ENCODE data around the gene GABRB3. TPM values are rescaled to one million over a fixed set of nuclear protein-coding genes. Genes with fewer than 3 reads are reported as not detected.

Gene GABRB3
- total and polyA plus RNA-seq, 2 of the 8 experiments (the other 6 are each of a cell fraction or from before 2014, with no cell fraction given): 98.8 to 163 TPM

GRCh38 chr15:26571346-26571745, 201.5 kb downstream of the GABRB3 start:
- Histone ChIP-seq H3K23ac (ENCODE audit: insufficient read length) (no peak overlapping the region), H4K5ac (ENCODE audit: insufficient read length, low read depth, low read length) (no peak overlapping the region), H3K4ac (replicated peaks; ENCODE audit: insufficient read length, low read depth, low read length) (no peak overlapping the region), H3K27ac (ENCODE audit: low read depth, low read length) (no peak overlapping the region), H3K23me2 (ENCODE audit: low read depth, low read length) (no peaks in the 10 kb centered on the region), H2BK120ac (replicated peaks; ENCODE audit: low read depth, low read length) (no peak overlapping the region), H3K4me3 (ENCODE audit: extremely low read depth in 1 of 4, insufficient read depth in 2 of 4, low read depth in 3 of 4, low read length in 4 of 4) (no peak overlapping the region), H2BK15ac (ENCODE audit: low read length) (no peak overlapping the region), H3K79me1 (ENCODE audit: low read depth, low read length) (0 out of 2 replicates have a peak, but pooled peaks cover 2% of the 10 kb centered on the region), H4K91ac (replicated peaks; ENCODE audit: insufficient read length, low read length) (no peak overlapping the region), H3K4me2 (ENCODE audit: insufficient read depth in 1 of 2, low read depth in 2 of 2, low read length in 2 of 2) (no peak overlapping the region), H2AFZ (ENCODE audit: low read length) (no peak overlapping the region), H2AK5ac (ENCODE audit: low read depth, low read length) (no peak overlapping the region), H3K27me3 (replicated peaks in 1 of 4; ENCODE audit: control insufficient read depth in 3 of 4, extremely low read depth in 1 of 4, insufficient read depth in 3 of 4, low read length in 3 of 4) (no peaks in the 10 kb centered on the region), H3K4me1 (replicated peaks in 1 of 4; ENCODE audit: control insufficient read depth in 3 of 4, insufficient read depth in 4 of 4, low read length in 3 of 4) (no peaks in the 10 kb centered on the region), H2BK12ac (ENCODE audit: low read depth, low read length) (no peak overlapping the region), H3K9me3 (ENCODE audit: insufficient read depth in 2 of 2, low read depth in 1 of 2, low read length in 1 of 2) (no peaks in the 10 kb centered on the region), H4K20me1 (replicated peaks in 1 of 2; ENCODE audit: control insufficient read depth in 1 of 2, insufficient read depth in 2 of 2, low read length in 2 of 2) (no peaks in the 10 kb centered on the region), H4K8ac (ENCODE audit: extremely low read depth, insufficient read depth, low read length) (no peak overlapping the region), H3K9ac (replicated peaks in 1 of 4; ENCODE audit: extremely low read depth in 1 of 4, low read depth in 3 of 4, low read length in 3 of 4) (no peak overlapping the region), H3K18ac (ENCODE audit: extremely low read depth, low read length) (no peak overlapping the region), H3K14ac (ENCODE audit: insufficient read length) (no peak overlapping the region), H2BK5ac (ENCODE audit: low read depth, low read length) (no peak overlapping the region), H3K36me3 (ENCODE audit: control insufficient read depth in 2 of 4, insufficient read depth in 4 of 4, low read length in 3 of 4) (peaks cover 3 to 37% (median 13%) of the 10 kb centered on the region in 4 experiments; a peak in 6 of 8 replicates), H3K56ac (replicated peaks; ENCODE audit: insufficient read length, low read depth, low read length) (no peak overlapping the region), H3K79me2 (ENCODE audit: control insufficient read depth in 1 of 2, insufficient read depth in 2 of 2, low read length in 2 of 2) (no peaks in the 10 kb centered on the region), H2BK20ac (ENCODE audit: low read length) (no peak overlapping the region)
- DNase-seq (ENCODE audit: low read depth in 1 of 2, low spot score in 2 of 2): no peak
- ChIA-PET CTCF (ENCODE audit: partially characterized antibody) (no interaction called here), POLR2A (ENCODE audit: partially characterized antibody) (no interaction called here)
- WGBS, 2 experiments (ENCODE audit: extremely low coverage in 1 of 2, insufficient coverage in 1 of 2, insufficient read length in 1 of 2, insufficient replicate concordance in 2 of 2, low coverage in 1 of 2, low lambda C conversion rate in 2 of 2, missing lambda C conversion rate in 1 of 2): 85% methylated on average over 5 of the region's 5 CpGs; no CpG with 5 or more reads in 1 of the 2 experiments
- FAIRE-seq: no peak
- TF ChIP-seq SRF (IDR thresholded peaks at IDR 0.05; ENCODE audit: low read depth, low read length) (no peak), ATF2 (IDR thresholded peaks at IDR 0.05; ENCODE audit: low read length) (no peak), RXRA (IDR thresholded peaks at IDR 0.05; ENCODE audit: insufficient read depth, low read depth, low read length) (no peak), CTCF (IDR thresholded peaks at IDR 0.05; ENCODE audit: control extremely low read depth in 1 of 3, insufficient read depth in 1 of 3, low read depth in 1 of 3, low read length in 3 of 3) (no peak), EP300 (IDR thresholded peaks at IDR 0.05; ENCODE audit: borderline replicate concordance in 1 of 2, low read depth in 2 of 2, low read length in 2 of 2) (no peak), NANOG (IDR thresholded peaks at IDR 0.05; ENCODE audit: insufficient read depth, low read depth, low read length, poor library complexity, severe bottlenecking) (no peak), KDM5A (IDR thresholded peaks at IDR 0.05; ENCODE audit: low read length) (no peak), MAFK (IDR thresholded peaks at IDR 0.05; ENCODE audit: low read depth, low read length) (no peak), CHD2 (IDR thresholded peaks at IDR 0.05; ENCODE audit: low read length) (no peak), ZNF274 (IDR thresholded peaks at IDR 0.05; ENCODE audit: borderline replicate concordance, extremely low read depth, low read length) (no peak)

Data from H1 (cell line).